Measurements from ENCODE around the gene ITM2C.

The ITM2C gene

DNA sequence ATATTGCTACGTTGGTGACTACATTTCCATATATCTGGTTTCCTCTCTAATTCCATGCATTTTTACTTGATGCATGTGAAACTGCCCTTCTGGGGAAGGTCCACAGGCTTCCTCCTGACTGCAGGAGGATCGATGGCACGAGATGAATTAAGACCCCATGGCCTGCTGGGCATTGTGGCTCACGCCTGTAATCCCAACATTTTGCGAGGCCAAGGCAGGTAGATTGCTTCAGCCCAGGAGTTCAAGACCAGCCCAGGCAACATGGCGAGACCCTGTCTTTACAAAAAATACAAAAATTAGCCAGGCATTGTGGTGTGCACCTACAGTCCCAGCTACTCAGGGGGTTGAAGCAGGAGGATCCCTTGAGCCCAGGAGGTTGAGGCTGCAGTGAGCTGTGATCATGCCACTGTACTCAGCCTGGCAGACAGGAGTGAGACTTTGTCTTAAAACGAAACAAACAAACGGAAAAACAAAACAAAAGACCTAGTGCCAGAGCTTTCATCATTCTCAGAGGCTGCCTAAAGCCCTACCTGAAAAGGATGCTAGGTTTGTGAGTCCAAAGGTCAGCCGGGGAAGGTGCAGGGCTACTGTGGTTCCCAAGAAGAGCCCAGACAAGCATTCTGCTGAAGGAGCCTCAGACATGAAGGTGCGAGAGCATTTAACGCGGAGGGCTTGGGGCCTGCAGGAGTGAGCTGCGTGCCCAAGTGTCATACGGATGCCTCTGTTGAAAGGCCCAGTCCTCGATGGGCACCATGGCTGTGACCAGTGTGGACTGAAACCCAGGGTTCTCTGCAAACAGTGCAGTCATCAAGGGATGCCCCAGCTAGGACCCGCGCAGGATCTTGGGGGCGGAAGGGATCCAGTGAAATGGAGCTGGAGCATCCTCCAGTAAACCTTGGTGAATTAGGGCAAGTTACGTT, 38.7 kb downstream of the ITM2C start:
- DNase-seq (ENCODE audit: low read depth) = no peak
- TF ChIP-seq, protein P1, sequence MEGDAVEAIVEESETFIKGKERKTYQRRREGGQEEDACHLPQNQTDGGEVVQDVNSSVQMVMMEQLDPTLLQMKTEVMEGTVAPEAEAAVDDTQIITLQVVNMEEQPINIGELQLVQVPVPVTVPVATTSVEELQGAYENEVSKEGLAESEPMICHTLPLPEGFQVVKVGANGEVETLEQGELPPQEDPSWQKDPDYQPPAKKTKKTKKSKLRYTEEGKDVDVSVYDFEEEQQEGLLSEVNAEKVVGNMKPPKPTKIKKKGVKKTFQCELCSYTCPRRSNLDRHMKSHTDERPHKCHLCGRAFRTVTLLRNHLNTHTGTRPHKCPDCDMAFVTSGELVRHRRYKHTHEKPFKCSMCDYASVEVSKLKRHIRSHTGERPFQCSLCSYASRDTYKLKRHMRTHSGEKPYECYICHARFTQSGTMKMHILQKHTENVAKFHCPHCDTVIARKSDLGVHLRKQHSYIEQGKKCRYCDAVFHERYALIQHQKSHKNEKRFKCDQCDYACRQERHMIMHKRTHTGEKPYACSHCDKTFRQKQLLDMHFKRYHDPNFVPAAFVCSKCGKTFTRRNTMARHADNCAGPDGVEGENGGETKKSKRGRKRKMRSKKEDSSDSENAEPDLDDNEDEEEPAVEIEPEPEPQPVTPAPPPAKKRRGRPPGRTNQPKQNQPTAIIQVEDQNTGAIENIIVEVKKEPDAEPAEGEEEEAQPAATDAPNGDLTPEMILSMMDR (IDR thresholded peaks at IDR 0.05; ENCODE audit: low read depth, low read length, missing control alignments) = no peak
- no peak overlapping the region for H3K4me3 ChIP-seq (ENCODE audit: low read depth, low read length)

DNA sequence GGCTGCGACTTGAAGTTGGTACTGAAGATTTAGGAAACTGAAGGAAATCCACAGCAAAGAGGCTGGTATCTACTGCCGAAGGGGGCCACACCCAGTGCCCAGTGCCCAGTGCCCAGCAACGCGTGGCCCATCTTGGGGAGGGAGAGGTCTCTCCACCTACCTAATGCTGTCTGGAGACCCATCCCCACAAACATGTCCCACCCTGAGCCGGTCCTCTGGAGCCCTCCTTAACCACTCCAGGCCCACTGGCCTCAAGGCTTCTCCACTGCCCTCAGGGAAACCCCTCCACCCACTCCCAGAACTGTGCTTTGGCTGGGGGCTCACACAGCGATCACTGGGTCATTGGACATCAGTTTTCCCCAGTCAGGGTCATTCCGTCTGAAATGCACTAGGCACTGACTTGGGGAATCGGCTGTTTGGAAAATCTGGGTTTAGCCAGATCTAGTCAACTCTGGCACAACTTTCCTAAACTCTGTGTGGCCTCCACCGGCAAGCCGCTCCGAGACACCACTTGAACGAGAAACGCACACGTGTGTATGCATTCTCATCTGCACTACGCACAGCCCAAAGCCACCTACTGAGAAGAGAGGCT, 40.2 kb downstream of the ITM2C start:
- no peak for DNase-seq (ENCODE audit: low read depth)
- TF ChIP-seq, protein P1 (IDR thresholded peaks at IDR 0.05; ENCODE audit: low read depth, low read length, missing control alignments) = no peak
- no peak overlapping the region for H3K4me3 ChIP-seq (ENCODE audit: low read depth, low read length)

DNA sequence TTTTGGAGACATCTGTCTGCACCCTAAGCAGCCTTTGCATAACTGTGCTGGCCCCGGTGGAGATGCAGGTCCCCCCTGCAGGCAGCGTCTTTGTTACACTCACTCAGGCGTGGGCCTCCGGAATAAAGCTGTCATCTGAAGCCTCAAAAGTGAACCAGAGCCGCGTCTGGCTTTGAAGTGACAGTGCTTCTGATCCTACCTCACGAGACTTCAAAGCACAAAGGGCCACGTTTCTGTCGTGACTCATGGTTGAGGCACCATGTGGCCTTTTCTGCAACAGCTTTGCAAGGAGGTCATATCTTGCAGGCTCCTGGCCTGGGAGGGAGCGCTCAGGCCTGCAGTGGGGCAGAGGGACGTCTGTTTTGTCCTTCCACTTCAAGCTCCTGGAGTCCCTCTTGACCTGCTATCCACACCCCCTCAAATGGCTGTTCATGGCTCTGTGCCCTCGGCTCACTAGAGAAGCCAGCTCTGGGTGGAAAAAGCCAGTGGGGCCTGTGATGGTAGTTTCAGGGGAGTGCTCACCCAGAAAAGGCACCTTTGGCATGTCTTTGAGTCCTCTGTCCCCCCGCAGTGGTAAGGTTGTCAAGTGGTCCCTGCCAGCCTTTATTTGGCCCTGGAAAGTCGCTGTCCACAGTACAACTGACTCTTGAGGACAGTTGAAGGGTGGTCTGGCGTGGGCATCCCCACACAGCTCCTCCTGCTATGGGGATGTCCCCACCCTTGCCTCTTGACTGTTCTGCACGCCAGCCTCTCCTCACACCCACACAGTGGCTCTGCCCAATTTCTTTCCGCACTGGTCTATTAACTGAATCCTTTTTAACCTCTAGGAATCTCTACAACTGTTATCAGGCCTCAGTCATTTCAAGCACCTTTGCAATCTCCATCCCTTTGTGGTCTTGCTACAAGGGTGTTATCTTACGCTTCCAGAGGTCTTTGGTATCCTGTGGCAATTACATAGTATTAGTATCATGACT, 41.0 kb downstream of the ITM2C start:
- no peak overlapping the region for H3K4me3 ChIP-seq (ENCODE audit: low read depth, low read length)
- TF ChIP-seq, protein P1 (IDR thresholded peaks at IDR 0.05; ENCODE audit: low read depth, low read length, missing control alignments) = no peak
- DNase-seq (ENCODE audit: low read depth) = no peak

DNA sequence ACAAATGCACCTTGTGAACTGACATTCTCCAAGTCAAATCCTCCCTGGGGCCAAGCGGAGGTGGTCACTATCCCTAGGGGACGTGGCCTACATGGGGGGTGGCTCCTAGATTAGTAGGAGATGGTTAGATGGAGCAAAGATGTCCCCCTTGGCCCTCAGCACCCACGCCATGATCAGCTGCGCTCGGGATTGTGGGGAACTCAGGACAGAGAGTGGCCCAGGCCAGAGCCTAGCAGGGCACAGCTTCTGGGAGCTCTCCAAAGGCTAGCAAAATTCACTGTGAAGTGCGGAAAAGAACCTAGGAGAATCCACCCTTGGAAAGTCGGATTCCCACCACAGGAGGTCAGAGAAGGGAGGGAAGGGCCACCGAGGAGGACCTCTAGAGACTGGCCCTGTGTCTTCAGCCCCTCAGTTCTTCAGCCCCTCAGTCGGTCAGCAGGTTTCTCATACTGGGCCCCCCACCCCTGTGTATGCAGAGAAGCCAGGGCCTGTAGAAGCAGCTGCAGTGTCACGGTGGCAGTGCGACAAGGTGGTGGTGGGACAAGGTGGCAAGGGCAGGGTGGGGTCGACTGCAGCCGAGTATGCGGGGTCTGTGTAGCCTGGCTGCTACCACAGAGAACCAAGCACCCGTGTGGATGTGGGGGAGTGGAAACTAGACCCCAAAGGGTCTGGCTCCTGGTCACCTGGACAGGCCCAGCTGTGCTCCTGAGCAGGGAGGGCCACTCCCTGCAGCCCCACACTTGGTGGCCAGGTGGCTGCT, 41.9 kb downstream of the ITM2C start:
- no peak overlapping the region for H3K4me3 ChIP-seq (ENCODE audit: low read depth, low read length)
- DNase-seq (ENCODE audit: low read depth) = no peak

DNA sequence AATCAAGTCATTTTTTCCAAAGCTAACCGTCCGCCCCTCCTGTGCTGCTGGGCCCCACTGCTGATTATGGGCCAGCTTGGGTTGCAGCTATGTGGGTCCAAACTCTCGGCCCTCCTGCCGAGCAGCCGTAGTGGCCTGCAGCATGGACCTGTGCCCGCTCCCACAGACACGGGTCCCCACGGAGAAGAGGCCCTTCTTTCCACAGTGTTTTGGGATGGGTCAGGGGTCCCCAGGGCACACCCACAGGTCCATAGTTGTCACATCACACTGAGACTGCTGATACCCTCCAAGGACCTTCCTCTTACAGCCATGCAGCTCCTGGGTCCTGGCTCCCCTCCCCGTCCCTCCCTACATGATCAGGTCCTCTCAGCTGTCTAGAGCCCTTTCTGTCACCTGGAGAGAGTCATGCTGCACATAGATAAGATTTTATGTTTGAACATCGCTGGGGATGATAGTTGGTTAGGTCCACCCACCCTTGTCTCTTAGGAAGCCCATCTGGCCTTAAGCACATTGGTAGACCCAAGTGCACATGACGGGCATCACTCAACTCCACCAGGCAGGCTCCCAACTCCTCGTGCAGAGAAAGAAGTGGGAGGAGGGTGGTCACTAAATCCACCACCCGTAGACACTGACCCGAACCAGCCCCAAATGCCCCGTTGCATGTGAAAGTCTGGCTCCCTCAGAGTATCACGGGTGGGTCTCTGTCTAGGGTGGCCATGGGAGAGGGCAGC, 42.8 kb downstream of the ITM2C start:
- H3K4me3 ChIP-seq (ENCODE audit: low read depth, low read length) = no peak overlapping the region
- no peak for DNase-seq (ENCODE audit: low read depth)
- TF ChIP-seq, protein P1 (IDR thresholded peaks at IDR 0.05; ENCODE audit: low read depth, low read length, missing control alignments) = no peak

More for the DNA sequence above, 41.9 kb downstream of the ITM2C start:
- TF ChIP-seq, protein P1 (IDR thresholded peaks at IDR 0.05; ENCODE audit: low read depth, low read length, missing control alignments) = no peak

All from GM12864 (cell line).